Measurements from ENCODE around the gene CDK12. TPM values are rescaled to one million over a fixed set of nuclear protein-coding genes. Genes with fewer than 3 reads are reported as not detected.
"Not testable (repeated sequence)": the region's sequence is repeated elsewhere in the genome, so short reads cannot be mapped to it uniquely, and the experiment has no call there.

Gene CDK12
- total RNA-seq, 2 experiments from 2014 or later, result 82.7 to 84.4 TPM

- CTCF ChIA-PET, result interaction anchor here (3.1 kb wide), 1 partner anchor 80 kb away, joined by 18 read pairs; no protein-coding TSS in a partner anchor
These were observed 81.9 kb downstream of the CDK12 start for GRCh38 chr17:39543176-39543575.

GRCh38 chr17:39543664-39544063 is 82.4 kb downstream of the CDK12 start:
- ChIA-PET POLR2A (no interaction called here), CTCF (interaction anchor here (0.5 to 3.1 kb wide), 2 partner anchors 79 to 1940 kb away, joined by 3 to 18 read pairs; no protein-coding TSS in a partner anchor)

More at GRCh38 chr17:39543176-39543575, 81.9 kb downstream of the CDK12 start:
- POLR2A ChIA-PET, result no interaction called here

GRCh38 chr17:39544361-39544760 is 83.1 kb downstream of the CDK12 start:
- POLR2A ChIA-PET, result not testable (repeated sequence)
- CTCF ChIA-PET, result interaction anchor here (0.5 to 3.1 kb wide), 2 partner anchors 78 to 1940 kb away, joined by 3 to 18 read pairs; no protein-coding TSS in a partner anchor

GRCh38 chr17:39547713-39548478 is 86.6 kb downstream of the CDK12 start:
- CTCF ChIA-PET, result interaction anchor here (0.5 to 6.6 kb wide), 18 partner anchors 9 to 496 kb away, joined by 3 to 80 read pairs (median 3); no protein-coding TSS in a partner anchor
- POLR2A ChIA-PET, result interaction anchor here (0.6 kb wide), 1 partner anchor 196 kb away, joined by 5 read pairs; no protein-coding TSS in a partner anchor

- POLR2A ChIA-PET, result no interaction called here
These were observed 87.4 kb downstream of the CDK12 start for GRCh38 chr17:39548494-39549225.

GRCh38 chr17:39549747-39550573 is 88.7 kb downstream of the CDK12 start:
- POLR2A ChIA-PET, result no interaction called here

More at GRCh38 chr17:39548494-39549225, 87.4 kb downstream of the CDK12 start:
- CTCF ChIA-PET, result interaction anchor here (1.0 to 6.6 kb wide), 10 partner anchors 8 to 495 kb away, joined by 3 to 80 read pairs (median 4); no protein-coding TSS in a partner anchor

GRCh38 chr17:39551879-39552278 is 90.6 kb downstream of the CDK12 start:
- ChIA-PET POLR2A (no interaction called here), CTCF (interaction anchor here (1.0 to 6.6 kb wide), 2 partner anchors 70 to 102 kb away, joined by 3 to 80 read pairs; no protein-coding TSS in a partner anchor)

More at GRCh38 chr17:39549747-39550573, 88.7 kb downstream of the CDK12 start:
- CTCF ChIA-PET, result interaction anchor here (0.6 to 6.6 kb wide), 2 partner anchors 72 to 352 kb away, joined by 3 to 80 read pairs; no protein-coding TSS in a partner anchor

GRCh38 chr17:39553341-39553945 is 92.2 kb downstream of the CDK12 start:
- CTCF ChIA-PET, result interaction anchor here (6.6 kb wide), 1 partner anchor 69 kb away, joined by 80 read pairs; no protein-coding TSS in a partner anchor
- POLR2A ChIA-PET, result no interaction called here

GRCh38 chr17:39555368-39555767 is 94.1 kb downstream of the CDK12 start:
- CTCF ChIA-PET, result no interaction called here
- POLR2A ChIA-PET, result no interaction called here

- POLR2A ChIA-PET, result interaction anchor here (0.8 kb wide), 1 partner anchor 174 kb away, joined by 3 read pairs; the partner anchor contains the start of gene MIEN1
- CTCF ChIA-PET, result interaction anchor here (0.7 to 1.6 kb wide), 2 partner anchors 9 to 97 kb away, joined by 4 to 6 read pairs; no protein-coding TSS in a partner anchor
These were observed 95.1 kb downstream of the CDK12 start for GRCh38 chr17:39556423-39556822.

- POLR2A ChIA-PET, result no interaction called here
- CTCF ChIA-PET, result interaction anchor here (0.7 kb wide), 1 partner anchor 1065 kb away, joined by 4 read pairs; no protein-coding TSS in a partner anchor
These were observed 101.1 kb downstream of the CDK12 start for GRCh38 chr17:39562395-39562794.

- POLR2A ChIA-PET, result no interaction called here
- CTCF ChIA-PET, result no interaction called here
These were observed 101.7 kb downstream of the CDK12 start for GRCh38 chr17:39562976-39563375.

- CTCF ChIA-PET, result no interaction called here
- POLR2A ChIA-PET, result interaction anchor here (0.6 kb wide), 1 partner anchor 77 kb away, joined by 12 read pairs; no protein-coding TSS in a partner anchor
These were observed 102.2 kb downstream of the CDK12 start for GRCh38 chr17:39563476-39563875.

GRCh38 chr17:39564211-39564848 is 103.0 kb downstream of the CDK12 start:
- ChIA-PET POLR2A (interaction anchor here (0.6 kb wide), 1 partner anchor 78 kb away, joined by 12 read pairs; no protein-coding TSS in a partner anchor), CTCF (no interaction called here)

GRCh38 chr17:39566094-39566850 is 105.0 kb downstream of the CDK12 start:
- CTCF ChIA-PET, result interaction anchor here (1.0 to 1.1 kb wide), 2 partner anchors 18 to 391 kb away, joined by 3 read pairs; no protein-coding TSS in a partner anchor
- POLR2A ChIA-PET, result no interaction called here

GRCh38 chr17:39568702-39569101 is 107.4 kb downstream of the CDK12 start:
- CTCF ChIA-PET, result no interaction called here
- POLR2A ChIA-PET, result no interaction called here

GRCh38 chr17:39569126-39569525 is 107.8 kb downstream of the CDK12 start:
- ChIA-PET POLR2A (no interaction called here), CTCF (interaction anchor here (1.1 kb wide), 1 partner anchor 22 kb away, joined by 3 read pairs; no protein-coding TSS in a partner anchor)

Data from activated CD8-positive, alpha-beta memory T cell treated with anti-CD3 and anti-CD28 coated beads for 36 hours (primary cell).